PC-9 (cell line): Measurements from ENCODE around the gene LAMP5.

Experiments
- EZH2 ChIP-seq: fragments of 200-600 bp; sonication (generic); IDR thresholded peaks from 2 replicates; pipeline ENCODE4 v1.8.0; 2017; ENCODE audit warnings: antibody characterized with exemption, low read depth
- TF ChIP-seq, protein P1 (sequence below): fragments of 200-600 bp; sonication (generic); conservative IDR thresholded peaks from 2 replicates; pipeline ENCODE4 v1.6.1; 2017; ENCODE audit warnings: mixed run types, antibody characterized with exemption, mild to moderate bottlenecking, moderate library complexity

DNA sequence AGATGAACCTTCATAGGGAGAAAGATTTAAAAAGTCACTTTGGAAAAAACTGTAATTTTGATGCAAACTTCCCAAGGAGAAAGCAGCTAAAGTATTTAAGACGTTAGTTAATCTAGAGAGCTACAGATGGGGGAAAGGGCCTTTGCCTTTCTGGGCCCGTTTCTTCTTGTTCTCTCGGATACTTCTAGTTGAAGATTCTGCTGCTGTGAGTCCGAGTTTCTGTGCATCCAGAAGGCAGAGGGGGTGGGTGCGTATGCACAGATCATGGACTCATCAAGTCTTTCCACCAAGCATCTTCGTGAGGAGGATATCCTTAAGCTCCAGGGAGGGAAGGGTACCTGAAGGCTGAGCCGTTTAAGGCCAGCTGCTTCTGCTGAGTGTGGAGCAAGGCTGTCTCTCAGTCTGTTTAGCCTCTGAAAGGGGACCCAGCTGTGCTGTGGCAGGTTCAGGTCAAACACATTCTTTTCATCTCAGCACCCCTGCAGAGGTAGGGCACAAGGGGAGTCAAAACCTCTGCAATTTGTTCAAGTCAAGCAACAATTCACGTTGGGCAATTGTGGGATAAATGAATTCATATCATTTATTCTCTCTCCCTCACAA, 4.3 kb downstream of the LAMP5 start:
- TF ChIP-seq, protein P1, sequence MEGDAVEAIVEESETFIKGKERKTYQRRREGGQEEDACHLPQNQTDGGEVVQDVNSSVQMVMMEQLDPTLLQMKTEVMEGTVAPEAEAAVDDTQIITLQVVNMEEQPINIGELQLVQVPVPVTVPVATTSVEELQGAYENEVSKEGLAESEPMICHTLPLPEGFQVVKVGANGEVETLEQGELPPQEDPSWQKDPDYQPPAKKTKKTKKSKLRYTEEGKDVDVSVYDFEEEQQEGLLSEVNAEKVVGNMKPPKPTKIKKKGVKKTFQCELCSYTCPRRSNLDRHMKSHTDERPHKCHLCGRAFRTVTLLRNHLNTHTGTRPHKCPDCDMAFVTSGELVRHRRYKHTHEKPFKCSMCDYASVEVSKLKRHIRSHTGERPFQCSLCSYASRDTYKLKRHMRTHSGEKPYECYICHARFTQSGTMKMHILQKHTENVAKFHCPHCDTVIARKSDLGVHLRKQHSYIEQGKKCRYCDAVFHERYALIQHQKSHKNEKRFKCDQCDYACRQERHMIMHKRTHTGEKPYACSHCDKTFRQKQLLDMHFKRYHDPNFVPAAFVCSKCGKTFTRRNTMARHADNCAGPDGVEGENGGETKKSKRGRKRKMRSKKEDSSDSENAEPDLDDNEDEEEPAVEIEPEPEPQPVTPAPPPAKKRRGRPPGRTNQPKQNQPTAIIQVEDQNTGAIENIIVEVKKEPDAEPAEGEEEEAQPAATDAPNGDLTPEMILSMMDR, result no peak
- TF ChIP-seq EZH2, result no peak
